ENCODE results near the gene TIMELESS.

Gene TIMELESS

GRCh38 chr12:56425193-56425592, 24.0 kb downstream of the TIMELESS start:
- Histone ChIP-seq H3K27me3 (replicated peaks; ENCODE audit: insufficient read depth, low read length) (no peaks in the 10 kb centered on the region), H2AFZ (ENCODE audit: low read length) (no peak overlapping the region), H3F3A (ENCODE audit: insufficient read depth, low read length) (no peaks in the 10 kb centered on the region), H3K36me3 (replicated peaks; ENCODE audit: insufficient read depth, low read length) (peaks cover 8% of the 10 kb centered on the region; the same call in 1 of the 2 replicates), H3K4me2 (ENCODE audit: low read depth, low read length) (no peak overlapping the region), H3K9me2 (replicated peaks; ENCODE audit: insufficient read depth, low read length) (no peaks in the 10 kb centered on the region), H3K9ac (ENCODE audit: low read length) (no peak overlapping the region), H3K4me3 (ENCODE audit: low read length) (no peak overlapping the region), H3K27ac (ENCODE audit: low read length) (no peak overlapping the region), H3K9me3 (replicated peaks; ENCODE audit: insufficient read depth, low read length) (no peaks in the 10 kb centered on the region), H3K79me2 (ENCODE audit: low read length) (no peaks in the 10 kb centered on the region), H4K20me1 (ENCODE audit: insufficient read depth, low read length) (no peaks in the 10 kb centered on the region), H3K4me1 (ENCODE audit: low read length) (no peaks in the 10 kb centered on the region)
- no peak for DNase-seq
- no peak for TF ChIP-seq EZH2phosphoT487 (IDR thresholded peaks at IDR 0.05; ENCODE audit: low read length)
- no peak for TF ChIP-seq EZH2 (optimal IDR thresholded peaks at IDR 0.05; ENCODE audit: low read depth, low read length)
- TF ChIP-seq CTCF (IDR thresholded peaks at IDR 0.05; ENCODE audit: low read length) = no peak

GRCh38 chr12:56420411-56420810, 28.8 kb downstream of the TIMELESS start:
- Histone ChIP-seq H3K36me3 (replicated peaks; ENCODE audit: insufficient read depth, low read length) (peaks cover 14% of the 10 kb centered on the region; the same call in 1 of the 2 replicates), H3K4me1 (ENCODE audit: low read length) (no peaks in the 10 kb centered on the region), H2AFZ (ENCODE audit: low read length) (no peak overlapping the region), H3K4me2 (ENCODE audit: low read depth, low read length) (no peak overlapping the region), H3K79me2 (ENCODE audit: low read length) (no peaks in the 10 kb centered on the region), H3F3A (ENCODE audit: insufficient read depth, low read length) (no peaks in the 10 kb centered on the region), H3K27me3 (replicated peaks; ENCODE audit: insufficient read depth, low read length) (no peaks in the 10 kb centered on the region), H3K4me3 (ENCODE audit: low read length) (no peak overlapping the region), H3K27ac (ENCODE audit: low read length) (no peak overlapping the region), H3K9me3 (replicated peaks; ENCODE audit: insufficient read depth, low read length) (no peaks in the 10 kb centered on the region), H3K9ac (ENCODE audit: low read length) (no peak overlapping the region), H4K20me1 (ENCODE audit: insufficient read depth, low read length) (no peaks in the 10 kb centered on the region), H3K9me2 (replicated peaks; ENCODE audit: insufficient read depth, low read length) (no peaks in the 10 kb centered on the region)
- DNase-seq = no peak
- TF ChIP-seq CTCF (IDR thresholded peaks at IDR 0.05; ENCODE audit: low read length) = no peak
- TF ChIP-seq EZH2 (optimal IDR thresholded peaks at IDR 0.05; ENCODE audit: low read depth, low read length) = no peak
- no peak for TF ChIP-seq EZH2phosphoT487 (IDR thresholded peaks at IDR 0.05; ENCODE audit: low read length)

GRCh38 chr12:56417739-56418138, 31.5 kb downstream of the TIMELESS start:
- Histone ChIP-seq H3K4me2 (ENCODE audit: low read depth, low read length) (no peak overlapping the region), H3K4me1 (ENCODE audit: low read length) (no peaks in the 10 kb centered on the region), H2AFZ (ENCODE audit: low read length) (no peak overlapping the region), H3K9me2 (replicated peaks; ENCODE audit: insufficient read depth, low read length) (no peaks in the 10 kb centered on the region), H3F3A (ENCODE audit: insufficient read depth, low read length) (no peaks in the 10 kb centered on the region), H3K4me3 (ENCODE audit: low read length) (no peak overlapping the region), H3K27ac (ENCODE audit: low read length) (no peak overlapping the region), H3K27me3 (replicated peaks; ENCODE audit: insufficient read depth, low read length) (no peaks in the 10 kb centered on the region), H3K36me3 (replicated peaks; ENCODE audit: insufficient read depth, low read length) (peaks cover 8% of the 10 kb centered on the region; the same call in 1 of the 2 replicates), H3K9me3 (replicated peaks; ENCODE audit: insufficient read depth, low read length) (no peaks in the 10 kb centered on the region), H3K9ac (ENCODE audit: low read length) (no peak overlapping the region), H4K20me1 (ENCODE audit: insufficient read depth, low read length) (no peaks in the 10 kb centered on the region), H3K79me2 (ENCODE audit: low read length) (no peaks in the 10 kb centered on the region)
- TF ChIP-seq EZH2 (optimal IDR thresholded peaks at IDR 0.05; ENCODE audit: low read depth, low read length) = no peak
- TF ChIP-seq CTCF (IDR thresholded peaks at IDR 0.05; ENCODE audit: low read length) = no peak
- no peak for TF ChIP-seq EZH2phosphoT487 (IDR thresholded peaks at IDR 0.05; ENCODE audit: low read length)
- DNase-seq = no peak
